Loucy (cell line): ENCODE data around the gene SLC16A6.

Experiments
- H2AFZ ChIP-seq: fragments of 200-600 bp; sonication (generic); 2 replicates; pipeline ENCODE4 v1.6.0; 2016; ENCODE audit warnings: antibody characterized with exemption, mild to moderate bottlenecking, low read length, moderate library complexity
- H3F3A ChIP-seq: fragments of 200-600 bp; 2 replicates; pipeline ENCODE4 v1.6.0; 2016; ENCODE audit warnings: antibody characterized with exemption, low read depth, mild to moderate bottlenecking
- H3K27me3 ChIP-seq: fragments of 200-600 bp; sonication (generic); 2 replicates; pipeline ENCODE4 v1.6.1; 2014; ENCODE audit warnings: low read length, mild to moderate bottlenecking; ENCODE audit not compliant: insufficient read depth, poor library complexity, severe bottlenecking
- H3K36me3 ChIP-seq: fragments of 200-600 bp; sonication (generic); 2 replicates; pipeline ENCODE4 v1.6.1; 2016; ENCODE audit warnings: low read length; ENCODE audit not compliant: insufficient read depth
- H3K4me1 ChIP-seq: fragments of 200-600 bp; sonication (generic); 2 replicates; pipeline ENCODE4 v1.5.1; 2014; ENCODE audit warnings: low read length, mild to moderate bottlenecking; ENCODE audit not compliant: insufficient read depth, poor library complexity, severe bottlenecking
- H3K4me2 ChIP-seq: fragments of 200-600 bp; sonication (generic); 2 replicates; pipeline ENCODE4 v1.6.0; 2014; ENCODE audit warnings: antibody characterized with exemption, low read length, low read depth, mild to moderate bottlenecking; ENCODE audit not compliant: poor library complexity, severe bottlenecking
- H3K4me3 ChIP-seq: fragments of 200-600 bp; sonication (generic); 2 replicates; pipeline ENCODE4 v1.5.1; 2014; ENCODE audit warnings: low read length, mild to moderate bottlenecking, mixed read lengths; ENCODE audit not compliant: poor library complexity, severe bottlenecking
- H3K79me2 ChIP-seq: fragments of 200-600 bp; sonication (generic); 2 replicates; pipeline ENCODE4 v1.6.1; 2014; ENCODE audit warnings: low read length; ENCODE audit not compliant: insufficient read depth
- H3K9ac ChIP-seq: fragments of 200-600 bp; sonication (generic); 2 replicates; pipeline ENCODE4 v1.6.0; 2014; ENCODE audit warnings: mild to moderate bottlenecking, low read depth, low read length, moderate library complexity; ENCODE audit not compliant: poor library complexity, severe bottlenecking
- H3K9me2 ChIP-seq: fragments of 200-600 bp; sonication (generic); replicated peaks from 2 replicates; pipeline ENCODE4 v1.6.1; 2016; ENCODE audit warnings: low read depth, low read length, mixed read lengths
- H3K9me3 ChIP-seq: fragments of 200-600 bp; sonication (generic); 2 replicates; pipeline ENCODE4 v1.6.1; 2014; ENCODE audit warnings: mild to moderate bottlenecking, antibody characterized with exemption, low read length, low read depth; ENCODE audit not compliant: insufficient read depth
- H4K20me1 ChIP-seq: fragments of 200-600 bp; sonication (generic); 2 replicates; pipeline ENCODE4 v1.6.0; 2014; ENCODE audit warnings: antibody characterized with exemption, low read length, mild to moderate bottlenecking; ENCODE audit not compliant: insufficient read depth, poor library complexity, severe bottlenecking
- CTCF ChIP-seq: fragments of 200-600 bp; sonication (generic); conservative IDR thresholded peaks from 2 replicates; pipeline ENCODE4 v1.5.1; 2014; ENCODE audit warnings: mild to moderate bottlenecking, antibody characterized with exemption, low read length
- EZH2phosphoT487 ChIP-seq: fragments of 200-600 bp; IDR thresholded peaks from 2 replicates; pipeline ENCODE4 v1.6.1; 2018; ENCODE audit warnings: antibody characterized with exemption, mild to moderate bottlenecking, moderate library complexity, borderline replicate concordance

The SLC16A6 gene

GRCh38 chr17:68320311-68320865, 29.5 kb upstream of the SLC16A6 start:
- no peak overlapping the region for H3K9ac ChIP-seq
- no peaks in the 10 kb centered on the region for H3F3A ChIP-seq
- no peaks in the 10 kb centered on the region for H3K79me2 ChIP-seq
- H3K4me3 ChIP-seq: no peak overlapping the region
- no peak overlapping the region for H3K4me2 ChIP-seq
- peaks cover 5% of the 10 kb centered on the region for H3K4me1 ChIP-seq
- H3K9me2 ChIP-seq: no peaks in the 10 kb centered on the region
- no peaks in the 10 kb centered on the region for H3K36me3 ChIP-seq
- TF ChIP-seq CTCF: no peak
- TF ChIP-seq EZH2phosphoT487: no peak
- H2AFZ ChIP-seq: no peak overlapping the region
- no peaks in the 10 kb centered on the region for H3K9me3 ChIP-seq
- H3K27me3 ChIP-seq: no peaks in the 10 kb centered on the region
- H4K20me1 ChIP-seq: no peaks in the 10 kb centered on the region

GRCh38 chr17:68319410-68320162, 28.7 kb upstream of the SLC16A6 start:
- Histone ChIP-seq H3K4me2 (no peak overlapping the region), H3K79me2 (no peaks in the 10 kb centered on the region)

GRCh38 chr17:68318103-68318991, 27.4 kb upstream of the SLC16A6 start:
- Histone ChIP-seq H3K79me2 (no peaks in the 10 kb centered on the region), H4K20me1 (no peaks in the 10 kb centered on the region), H3K9me2 (no peaks in the 10 kb centered on the region), H3K4me1 (peaks cover 6% of the 10 kb centered on the region), H3K9ac (no peak overlapping the region), H3K36me3 (no peaks in the 10 kb centered on the region), H3K27me3 (no peaks in the 10 kb centered on the region), H3K4me3 (no peak overlapping the region), H3F3A (no peaks in the 10 kb centered on the region), H3K4me2 (no peak overlapping the region), H3K9me3 (no peaks in the 10 kb centered on the region), H2AFZ (no peak overlapping the region)
- TF ChIP-seq EZH2phosphoT487: no peak
- TF ChIP-seq CTCF: no peak

More at GRCh38 chr17:68319410-68320162, 28.7 kb upstream of the SLC16A6 start:
- no peaks in the 10 kb centered on the region for H3F3A ChIP-seq
- no peaks in the 10 kb centered on the region for H3K9me2 ChIP-seq
- no peak overlapping the region for H3K4me3 ChIP-seq
- no peaks in the 10 kb centered on the region for H4K20me1 ChIP-seq
- H3K36me3 ChIP-seq: no peaks in the 10 kb centered on the region
- H3K9ac ChIP-seq: no peak overlapping the region
- H2AFZ ChIP-seq: no peak overlapping the region
- peaks cover 11% of the 10 kb centered on the region for H3K4me1 ChIP-seq
- H3K27me3 ChIP-seq: no peaks in the 10 kb centered on the region
- no peak for TF ChIP-seq CTCF
- TF ChIP-seq EZH2phosphoT487: no peak
- no peaks in the 10 kb centered on the region for H3K9me3 ChIP-seq
